NCI-H128 (cell line): ENCODE measurements around the gene YIF1A.
"Not testable (repeated sequence)": the region's sequence is repeated elsewhere in the genome, so short reads cannot be mapped to it uniquely, and the experiment has no call there.

Source experiments
- DNase-seq: peaks from one replicate; lab custom pipeline; 2025; ENCODE audit not compliant: unreplicated experiment; lab: John Stamatoyannopoulos, UW

Gene YIF1A

DNA sequence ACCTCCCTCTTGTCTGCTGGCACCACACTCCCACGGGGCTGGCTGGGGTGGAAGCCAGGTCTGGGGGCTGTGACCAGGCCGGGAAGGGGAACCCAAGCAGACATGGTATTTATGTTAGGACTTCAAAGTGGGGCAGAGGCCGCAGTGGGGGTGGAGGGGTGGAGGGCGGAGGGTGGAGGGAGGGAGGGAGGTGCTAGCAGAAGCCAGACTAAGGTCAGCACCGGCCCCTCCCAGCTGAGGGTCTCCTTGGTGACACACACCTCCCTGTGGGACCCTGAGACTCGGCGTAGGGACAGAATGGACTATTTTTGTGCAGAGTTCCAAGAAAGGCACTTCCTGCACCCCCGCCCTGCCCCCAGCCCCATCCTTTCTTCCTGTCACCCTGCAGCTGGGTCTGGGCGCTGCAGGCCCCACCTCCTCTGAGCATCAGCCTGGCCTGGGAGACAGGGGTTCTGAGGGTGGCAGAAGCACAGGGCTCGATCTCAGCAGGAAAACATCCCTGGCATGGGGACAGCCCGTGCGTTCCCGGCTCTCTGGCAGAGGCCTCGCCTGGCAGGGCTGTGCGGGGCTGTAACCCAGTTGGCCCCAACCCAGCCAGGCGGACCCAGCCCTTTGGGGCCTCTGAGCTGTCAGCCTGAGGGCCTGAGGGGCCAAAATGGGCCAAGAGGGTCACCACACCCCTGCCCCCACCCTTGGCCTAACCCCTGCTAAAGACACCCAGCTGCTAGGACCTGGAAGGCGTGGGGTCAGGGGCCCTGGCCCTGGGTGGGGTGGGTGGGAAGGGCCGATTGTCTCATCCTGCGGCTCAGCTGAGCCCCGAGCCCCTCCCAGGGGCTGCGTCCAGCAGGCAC, 37.5 kb upstream of the YIF1A start:
- no peak for DNase-seq

DNA sequence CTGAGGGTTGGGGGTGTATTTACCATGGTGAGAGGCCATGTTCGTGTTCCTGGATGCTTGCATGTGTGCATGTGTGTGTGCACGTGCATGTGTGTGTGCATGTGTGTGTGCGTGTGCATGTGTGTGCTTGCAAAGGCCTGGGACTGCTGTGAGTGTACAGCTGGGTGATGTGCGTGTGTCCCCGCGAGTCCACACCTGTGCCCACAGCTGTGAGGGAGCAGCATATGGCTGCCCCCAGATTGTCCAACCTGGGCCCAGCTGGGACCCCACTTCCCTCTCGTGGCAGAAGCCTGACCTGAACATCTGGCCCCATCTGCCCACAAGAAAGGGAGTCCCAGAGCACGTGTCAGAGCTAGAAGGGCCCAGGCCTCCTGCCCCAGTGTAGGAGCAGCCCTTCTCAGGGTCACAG, 36.3 kb upstream of the YIF1A start:
- DNase-seq = no peak

- DNase-seq = no peak
Observed at GRCh38 chr11:66324664-66325063, 35.7 kb upstream of the YIF1A start.

- no peak for DNase-seq
Observed at GRCh38 chr11:66323684-66324083, 34.7 kb upstream of the YIF1A start.

- DNase-seq = no peak
Observed at GRCh38 chr11:66322732-66323427, 33.9 kb upstream of the YIF1A start.

- DNase-seq = no peak
Observed at GRCh38 chr11:66321606-66322005, 32.7 kb upstream of the YIF1A start.

GRCh38 chr11:66320748-66321147, 31.8 kb upstream of the YIF1A start:
- not testable (repeated sequence) for DNase-seq

- DNase-seq = not testable (repeated sequence)
Observed at GRCh38 chr11:66320289-66320688, 31.3 kb upstream of the YIF1A start.

DNA sequence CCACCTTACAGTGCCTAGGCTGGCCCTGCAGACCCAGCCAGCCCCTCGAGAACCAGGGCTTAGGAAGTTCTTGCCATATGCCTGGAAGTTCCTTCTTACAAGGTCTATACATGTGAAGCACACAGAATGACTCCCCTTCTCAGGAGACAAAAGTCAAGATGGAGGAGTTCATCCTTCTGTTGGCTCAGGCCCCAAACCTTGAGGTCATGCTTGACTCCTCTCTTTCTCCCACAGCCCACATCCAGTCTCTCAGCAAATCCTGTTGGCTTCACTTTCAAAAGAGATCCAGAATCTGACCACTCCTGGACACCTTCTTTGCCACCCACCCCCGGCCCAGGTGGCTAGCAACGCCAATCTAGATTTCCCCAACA, 29.6 kb upstream of the YIF1A start:
- DNase-seq = no peak

- no peak for DNase-seq
Observed at GRCh38 chr11:66317723-66318599, 29.0 kb upstream of the YIF1A start.

- no peak for DNase-seq
Observed at GRCh38 chr11:66317322-66317722, 28.4 kb upstream of the YIF1A start.

GRCh38 chr11:66316849-66317251, 27.9 kb upstream of the YIF1A start, which contains the start of gene CD248:
CD248 (minus strand) TSS chr11:66317044; CDS start chr11:66317027, 17 bp downstream.
- no peak for DNase-seq

DNA sequence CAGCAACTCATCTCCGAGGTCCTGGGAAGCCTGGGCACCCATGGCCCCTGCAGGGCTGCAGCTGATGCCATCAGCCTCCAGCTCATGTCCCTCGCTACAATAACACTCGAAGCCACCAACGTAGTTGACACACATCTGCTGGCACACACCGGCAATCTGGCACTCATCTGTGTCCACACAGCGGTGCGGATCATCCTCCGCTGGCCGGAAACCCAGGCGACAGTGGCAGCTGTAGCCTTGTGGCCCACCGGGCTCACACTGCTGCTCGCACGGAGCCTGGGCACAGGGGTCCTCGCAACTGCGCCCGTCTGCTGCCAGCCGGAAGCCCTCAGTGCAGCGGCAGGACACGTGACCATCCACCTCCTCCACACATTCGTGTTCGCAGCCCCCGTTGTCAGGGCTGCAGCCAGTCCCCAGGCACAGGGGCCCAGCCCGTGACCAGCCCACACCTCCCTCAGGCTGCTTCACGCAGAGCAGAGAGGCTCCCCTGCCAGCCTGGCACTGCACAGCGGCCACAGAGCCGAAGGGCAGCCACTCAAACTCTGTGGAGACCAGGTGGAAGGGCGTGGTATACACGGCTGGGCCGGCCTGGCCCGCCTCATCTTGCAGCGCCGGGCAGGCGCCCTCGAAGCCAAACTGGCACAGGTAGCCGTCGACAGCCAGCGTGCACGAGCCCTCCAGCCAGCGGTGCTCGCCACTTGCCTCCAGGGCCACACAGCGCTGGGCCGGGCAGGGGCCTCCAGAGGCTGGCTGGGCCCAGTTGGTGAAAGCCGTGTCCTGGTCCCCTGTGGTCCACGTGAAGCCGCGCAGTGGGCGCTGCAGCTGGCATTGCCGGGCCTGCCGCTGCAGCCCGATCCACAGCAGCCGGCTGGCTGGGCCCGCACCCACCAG, 27.2 kb upstream of the YIF1A start:
- DNase-seq = no peak

DNA sequence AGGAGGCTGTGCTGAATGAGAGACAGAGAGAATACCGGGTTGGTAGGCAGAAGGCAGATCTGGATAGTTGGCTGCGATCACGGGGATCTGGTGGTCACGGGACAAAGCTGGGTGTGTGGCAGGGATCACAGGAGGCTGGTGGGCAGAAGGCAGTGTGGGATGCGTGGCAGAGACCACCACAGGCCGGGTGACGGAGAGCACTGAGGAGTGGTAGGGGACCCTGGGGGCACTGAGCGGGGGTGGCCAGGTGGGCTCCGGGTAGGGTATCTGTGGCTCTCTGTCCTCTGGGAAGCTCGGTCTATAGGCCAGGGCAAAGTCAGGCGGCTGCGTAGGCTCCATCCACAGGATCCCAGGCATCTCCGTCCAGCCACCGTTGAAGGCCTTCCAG, 26.5 kb upstream of the YIF1A start:
- DNase-seq = no peak

DNA sequence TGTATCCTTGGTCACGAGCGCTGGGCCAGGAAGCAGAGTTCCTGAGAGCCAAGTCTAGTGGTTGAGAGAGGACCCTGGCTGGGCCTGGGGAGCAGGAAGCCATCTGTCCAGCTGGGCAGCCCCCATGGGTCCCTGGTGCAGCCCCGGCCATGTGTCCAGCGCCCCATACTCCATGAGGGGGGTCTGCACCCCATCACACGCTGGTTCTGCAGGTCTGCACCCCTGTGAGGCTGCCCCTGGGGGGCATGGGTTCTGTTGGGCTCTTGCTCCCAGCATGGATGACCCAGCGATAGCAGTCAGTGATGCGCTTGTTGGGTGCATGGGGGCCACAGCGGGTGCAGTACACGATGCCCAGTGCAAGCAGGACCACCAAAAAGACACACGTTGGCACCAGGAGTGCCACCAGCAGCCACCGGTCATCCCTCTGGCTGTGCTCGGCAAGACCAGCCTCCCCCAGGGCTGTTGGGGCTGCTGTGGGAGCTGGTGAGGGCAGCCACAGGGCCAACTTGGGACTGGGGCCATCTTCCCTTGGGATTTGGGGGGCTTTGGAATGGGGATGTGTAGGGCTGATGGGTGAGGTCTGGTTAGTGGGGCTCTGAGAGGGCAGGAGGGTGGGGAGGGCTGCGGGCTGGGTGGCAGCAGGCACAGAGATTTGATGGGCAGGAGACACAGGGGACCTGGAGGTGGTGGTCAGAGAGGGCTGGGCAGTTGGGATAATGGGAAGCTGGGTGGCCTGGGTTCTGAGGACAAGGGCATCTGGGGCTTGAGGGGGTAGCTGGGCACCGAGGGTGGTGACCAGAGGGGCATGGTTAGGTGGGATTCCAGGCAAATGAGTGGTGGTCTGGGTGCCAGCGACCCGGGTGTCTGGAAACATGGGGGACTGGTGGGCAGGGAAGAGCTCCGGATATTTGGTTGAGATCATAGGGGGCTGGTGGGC, 25.9 kb upstream of the YIF1A start:
- DNase-seq = no peak

DNA sequence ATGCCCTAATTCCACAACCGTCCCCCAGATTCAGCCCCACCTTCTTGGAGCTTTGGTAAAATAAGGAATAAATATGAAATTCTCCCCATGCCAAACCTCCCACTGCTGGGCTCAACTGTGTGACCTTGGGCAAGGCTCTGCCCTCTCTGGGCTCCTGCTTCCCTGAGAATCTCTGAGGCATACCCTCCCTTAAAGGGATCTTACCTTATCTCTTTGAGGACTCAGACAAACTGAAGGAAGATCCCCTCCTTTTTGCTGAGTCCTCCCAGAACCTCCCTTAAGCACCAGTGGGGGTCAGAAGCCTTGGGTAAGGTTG, 25.2 kb upstream of the YIF1A start:
- no peak for DNase-seq

DNA sequence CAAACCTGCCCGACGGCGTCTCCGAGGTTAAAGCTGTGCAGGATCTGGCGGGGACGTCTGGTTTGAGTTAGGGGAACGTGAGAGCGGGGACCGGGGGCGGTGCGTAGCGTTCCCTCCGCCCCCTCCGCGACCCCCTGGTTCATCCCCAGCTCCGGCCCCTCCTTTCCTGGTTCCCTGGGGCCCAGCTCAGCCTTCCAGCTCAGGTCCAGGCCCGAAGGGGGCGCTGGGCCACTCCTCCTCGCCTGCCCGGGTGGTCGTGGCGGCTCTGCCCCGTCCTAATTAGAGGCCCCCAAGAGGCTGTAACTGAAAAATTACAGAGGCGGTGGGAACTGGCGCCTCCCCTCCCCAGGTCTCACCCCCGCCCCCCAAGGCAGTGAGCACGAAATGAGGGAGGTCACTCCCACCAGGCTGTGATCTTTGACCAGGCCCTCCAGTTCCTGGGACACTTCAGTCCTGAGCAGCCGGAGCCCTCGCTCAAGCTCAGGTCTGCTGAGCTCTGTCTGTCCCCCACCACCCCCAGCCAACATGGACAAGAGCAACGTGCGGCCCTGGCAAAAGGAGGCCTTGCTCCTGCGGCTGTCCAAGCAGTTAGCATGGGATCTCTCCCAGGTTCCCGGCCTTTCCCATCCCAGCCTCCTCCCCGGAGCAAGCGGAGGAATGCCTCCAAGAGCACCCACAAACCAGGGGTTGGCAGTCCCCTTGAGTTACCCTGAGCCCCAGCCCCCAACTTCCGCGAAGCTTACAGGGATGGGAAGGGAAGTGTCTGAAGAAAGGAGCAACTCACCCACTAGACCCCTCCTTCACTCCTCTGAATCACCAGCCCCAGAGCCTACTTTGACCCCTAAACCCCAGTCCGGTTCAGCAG, 24.6 kb upstream of the YIF1A start:
- no peak for DNase-seq

DNA sequence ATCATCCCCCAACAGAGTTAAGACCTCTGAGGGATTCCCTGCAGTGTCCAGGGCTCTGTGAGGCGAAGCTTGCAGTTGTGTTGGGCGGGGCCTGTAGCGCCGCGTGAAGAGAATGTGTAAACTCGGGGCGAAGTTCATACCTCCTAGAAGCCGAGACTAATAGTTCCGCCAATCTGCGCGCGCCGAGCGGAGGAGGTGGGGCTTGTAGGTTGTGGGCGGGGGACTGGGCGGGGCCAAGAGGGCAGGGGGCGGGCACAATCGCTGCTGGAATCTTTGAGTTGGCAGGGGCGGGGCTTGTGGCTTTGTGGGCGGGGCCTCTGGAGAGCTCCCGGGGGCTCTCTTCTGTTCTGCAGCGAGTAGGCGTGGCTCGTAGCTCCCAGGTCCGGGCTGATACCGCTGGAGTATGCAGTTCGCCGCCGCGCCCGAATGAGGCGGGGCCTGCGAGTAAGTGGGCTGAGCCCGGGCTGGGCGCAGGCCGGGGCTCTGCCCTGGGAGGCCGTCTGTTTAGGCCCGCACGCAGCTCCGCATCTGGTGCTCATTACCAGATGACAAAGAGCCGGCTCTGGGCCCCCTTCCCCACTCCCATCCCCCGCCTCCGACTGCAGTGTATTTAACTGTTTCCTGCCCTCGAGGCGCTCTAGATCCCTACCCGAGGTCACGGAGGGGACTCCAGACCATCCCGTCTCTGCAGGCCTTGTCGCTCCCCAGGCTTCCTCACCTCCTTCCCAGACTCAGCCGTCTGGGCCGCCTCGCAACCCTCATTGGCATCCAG, 23.8 kb upstream of the YIF1A start:
- peak; percentile 88 for DNase-seq
